Stomach (tissue), 9 donors: ENCODE results near the gene NPTX1. TPM values are rescaled to one million over a fixed set of nuclear protein-coding genes. Genes with fewer than 3 reads are reported as not detected.

Source experiments
- DNase-seq, 2 donors: peaks; one replicate each; pipeline versions ENCODE4 v3.0.0 to v3.0.0-alpha.2; 2013 to 2019
- H3K27ac ChIP-seq, 5 donors: fragments of 200-600 bp in 4 of 5; sonication (generic) in 4 of 5; one replicate each; pipeline ENCODE4 v1.5.1; 2013 to 2019; ENCODE audit warnings: mild to moderate bottlenecking in 1 of 5, moderate library complexity in 1 of 5
- H3K27me3 ChIP-seq, 3 donors: fragments of 200-600 bp; sonication (generic); one replicate each; pipeline ENCODE4 v1.5.1; 2017 to 2019; ENCODE audit warnings: mixed run types in 1 of 3
- H3K36me3 ChIP-seq, 4 donors: fragments of 200-600 bp; sonication (generic); 1 replicate in 3 of 4; 2 replicates in 1 of 4; pipeline ENCODE4 v1.5.1; 2016 to 2019
- H3K4me1 ChIP-seq, 4 donors: fragments of 200-600 bp; sonication (generic); one replicate each; pipeline ENCODE4 v1.5.1; 2016 to 2019
- H3K4me3 ChIP-seq, 4 donors: fragments of 200-600 bp; sonication (generic) in 3 of 4; one replicate each; pipeline ENCODE4 v1.5.1; 2016 to 2019; ENCODE audit warnings: mild to moderate bottlenecking in 1 of 4
- H3K9me3 ChIP-seq, 4 donors: fragments of 200-600 bp; sonication (generic); one replicate each; pipeline ENCODE4 v1.5.1; 2016 to 2019
- CTCF ChIP-seq, 7 experiments: fragments of 450-650 bp in 4 of 7; fragments of 200-600 bp in 3 of 7; sonication (generic) in 3 of 7; IDR thresholded peaks; one replicate each; pipeline ENCODE4 v1.5.1; 2016 to 2019; ENCODE audit warnings: antibody characterized with exemption in 7 of 7, control low read depth in 2 of 7, mild to moderate bottlenecking in 1 of 7
- EP300 ChIP-seq: sonication (generic); formaldehyde crosslinking; IDR thresholded peaks from one replicate; pipeline ENCODE4 v1.6.1; 2017; ENCODE audit warnings: antibody characterized with exemption
- POLR2A ChIP-seq, 4 donors: fragments of 450-650 bp; IDR thresholded peaks; one replicate each; pipeline ENCODE4 v1.6.1; 2016; ENCODE audit warnings: antibody characterized with exemption in 4 of 4, control low read depth in 2 of 4, mild to moderate bottlenecking in 1 of 4, moderate library complexity in 1 of 4
- POLR2AphosphoS5 ChIP-seq, 3 donors: sonication (generic); formaldehyde crosslinking; IDR thresholded peaks; one replicate each; pipeline ENCODE4 v1.6.1; 2016; ENCODE audit warnings: antibody characterized with exemption in 3 of 3
- WGBS, 5 donors: extraction: QIAGEN DNeasy Blood & Tissue Kit in 3 of 5; methylation state at CpG; one replicate each; pipeline versions ENCODE4 v1.1.5 to v1.1.7; 2013 to 2018; 5-methylcytosine and 5-hydroxymethylcytosine counted together
- intact Hi-C: fragments of 100-400 bp; cut with DNase I; formaldehyde crosslinking; loops from one replicate; pipeline ENCODE4 v1.15.1; 2023; ENCODE audit warnings: low total_unique reads
- polyA plus RNA-seq, 3 donors: library from polyadenylated mRNA; stranded (reverse); fragments of 200-250 nt; gene quantifications; one replicate each; pipeline ENCODE4 v1.2.3, GENCODE V29; 2013
- total RNA-seq, 5 donors: library from RNA; depleted of rRNA; stranded (reverse); fragments of >200 nt; gene quantifications; one replicate each; pipeline versions ENCODE4 v1.1.0 to v1.2.3, GENCODE V29; 2014 to 2016
- donor health status: healthy with polysubstance abuse.
- donor health status: Bipolar disorder and iron deficiency.
- donor health status: healthy.

NPTX1 gene
- total and polyA plus RNA-seq, 8 donors = 0.31 to 9.3 (median 2.0) TPM; not detected in 1

GRCh38 chr17:80422981-80423380, 53.4 kb downstream of the NPTX1 start:
- Histone ChIP-seq H3K36me3 (peaks cover 0 to 33% (median 23%) of the 10 kb centered on the region in 4 donors), H3K27me3 (no peaks in the 10 kb centered on the region), H3K27ac (peak overlapping the region in 1 of 5 donors; percentile 4), H3K4me1 (peaks cover 0 to 18% (median 15%) of the 10 kb centered on the region in 4 donors), H3K9me3 (no peaks in the 10 kb centered on the region), H3K4me3 (no peak overlapping the region)
- 58 to 67% (median 63%) methylated on average over 13 to 20 of the region's 20 CpGs for WGBS, 5 donors
- DNase-seq = peak in 1 of 2 donors; percentile 52
- no peak for TF ChIP-seq POLR2A (IDR thresholded peaks at IDR 0.05)
- no peak for TF ChIP-seq CTCF (IDR thresholded peaks at IDR 0.05)
- no peak for TF ChIP-seq EP300
- TF ChIP-seq POLR2AphosphoS5 (IDR thresholded peaks at IDR 0.05) = no peak
- intact Hi-C loops = no loop called here

- WGBS, 5 donors = 73 to 87% (median 74%) methylated on average over 16 to 18 of the region's 18 CpGs
- intact Hi-C loops = no loop called here
- peaks cover 0 to 24% (median 18%) of the 10 kb centered on the region in 4 donors for H3K4me1 ChIP-seq
Measured at GRCh38 chr17:80422276-80422675, 54.1 kb downstream of the NPTX1 start.

GRCh38 chr17:80421381-80422090, 54.9 kb downstream of the NPTX1 start:
- H3K36me3 ChIP-seq = peaks cover 0 to 38% (median 33%) of the 10 kb centered on the region in 4 donors
- no peak overlapping the region for H3K27ac ChIP-seq
- TF ChIP-seq CTCF (IDR thresholded peaks at IDR 0.05) = no peak
- 55 to 74% (median 70%) methylated on average over 15 to 20 of the region's 20 CpGs for WGBS, 5 donors
- intact Hi-C loops = no loop called here
- H3K9me3 ChIP-seq = no peaks in the 10 kb centered on the region
- no peak overlapping the region for H3K4me3 ChIP-seq
- H3K27me3 ChIP-seq = no peaks in the 10 kb centered on the region
- DNase-seq = peak in 1 of 2 donors; percentile 6
- peaks cover 2 to 24% (median 17%) of the 10 kb centered on the region in 4 donors for H3K4me1 ChIP-seq

More at GRCh38 chr17:80422276-80422675, 54.1 kb downstream of the NPTX1 start:
- Histone ChIP-seq H3K4me3 (no peak overlapping the region), H3K27ac (no peak overlapping the region), H3K27me3 (no peaks in the 10 kb centered on the region), H3K9me3 (no peaks in the 10 kb centered on the region), H3K36me3 (peaks cover 0 to 34% (median 29%) of the 10 kb centered on the region in 4 donors)
- no peak for DNase-seq
- TF ChIP-seq EP300 (no peak), POLR2AphosphoS5 (IDR thresholded peaks at IDR 0.05) (no peak), CTCF (IDR thresholded peaks at IDR 0.05) (no peak), POLR2A (IDR thresholded peaks at IDR 0.05) (no peak)

GRCh38 chr17:80419255-80419654, 57.2 kb downstream of the NPTX1 start:
- Histone ChIP-seq H3K4me3 (no peak overlapping the region), H3K4me1 (peaks cover 16 to 38% (median 32%) of the 10 kb centered on the region in 4 donors), H3K27ac (no peak overlapping the region), H3K9me3 (no peaks in the 10 kb centered on the region), H3K36me3 (peaks cover 0 to 38% (median 33%) of the 10 kb centered on the region in 4 donors), H3K27me3 (no peaks in the 10 kb centered on the region)
- whole genome bisulfite sequencing, 5 donors = 80 to 90% (median 87%) methylated on average over 11 of the region's 11 CpGs
- TF ChIP-seq CTCF (IDR thresholded peaks at IDR 0.05) (no peak), EP300 (no peak), POLR2A (IDR thresholded peaks at IDR 0.05) (no peak), POLR2AphosphoS5 (IDR thresholded peaks at IDR 0.05) (no peak)
- intact Hi-C loops = no loop called here
- no peak for DNase-seq
